HG03060 (cell line): ENCODE data around the gene CAMKMT.
"Not testable (repeated sequence)": the region's sequence is repeated elsewhere in the genome, so short reads cannot be mapped to it uniquely, and the experiment has no call there.

Experiments used
- ATAC-seq: cut with Tn5 transposase; IDR thresholded peaks from one replicate; pipeline ENCODE4 v1.9.1; 2021; ENCODE audit warnings: low read depth, moderate number of reproducible peaks; ENCODE audit not compliant: unreplicated experiment

The CAMKMT gene

DNA sequence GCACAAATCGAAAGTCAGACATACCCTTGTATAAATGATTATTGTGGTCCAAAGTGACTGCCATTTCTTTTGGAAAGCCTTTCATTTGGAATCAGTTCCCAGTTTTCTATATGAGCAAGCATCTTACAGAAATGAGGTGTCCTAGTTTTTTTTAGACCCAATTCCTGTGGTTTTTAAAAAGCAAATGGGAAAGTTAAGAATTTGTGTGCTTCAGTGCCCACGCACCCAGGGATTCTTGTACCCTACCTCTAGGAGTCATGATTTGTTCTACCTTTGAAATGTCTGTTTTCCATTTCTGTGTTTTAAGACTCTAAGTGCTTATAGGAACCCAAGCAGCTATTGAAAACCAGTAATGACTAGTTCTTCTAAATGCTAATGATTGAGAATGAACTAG lies 218.1 kb downstream of the CAMKMT start:
- ATAC-seq = no peak

DNA sequence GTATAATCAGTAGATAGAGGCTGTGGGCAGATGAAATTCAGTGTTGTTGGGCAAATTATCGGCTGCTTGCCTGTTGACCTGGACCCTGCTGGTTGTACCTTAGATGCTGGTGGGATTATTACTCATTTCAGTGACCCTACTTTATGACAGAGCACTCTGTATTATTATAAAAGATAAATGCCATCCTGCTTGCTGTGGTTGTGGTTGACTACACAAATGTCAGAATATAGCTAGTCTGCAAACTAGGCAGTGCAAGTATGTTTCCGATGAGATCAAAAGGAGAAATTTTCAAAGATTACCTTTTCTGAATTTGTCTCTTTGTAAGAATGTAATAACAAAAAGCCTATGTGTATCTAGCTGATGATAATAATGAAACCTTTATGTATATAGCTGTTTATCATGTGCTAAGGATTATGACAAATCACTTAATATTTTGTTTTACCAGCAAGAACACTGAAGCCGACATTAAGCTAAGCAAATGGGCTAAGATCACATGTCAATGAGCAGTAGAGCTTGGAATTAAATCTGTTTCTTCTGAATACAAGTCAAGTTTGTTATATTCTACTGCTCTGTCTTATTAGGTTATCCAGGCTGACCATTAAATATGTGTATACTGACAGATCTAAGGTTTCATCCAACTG lies 219.2 kb downstream of the CAMKMT start:
- ATAC-seq = no peak

DNA sequence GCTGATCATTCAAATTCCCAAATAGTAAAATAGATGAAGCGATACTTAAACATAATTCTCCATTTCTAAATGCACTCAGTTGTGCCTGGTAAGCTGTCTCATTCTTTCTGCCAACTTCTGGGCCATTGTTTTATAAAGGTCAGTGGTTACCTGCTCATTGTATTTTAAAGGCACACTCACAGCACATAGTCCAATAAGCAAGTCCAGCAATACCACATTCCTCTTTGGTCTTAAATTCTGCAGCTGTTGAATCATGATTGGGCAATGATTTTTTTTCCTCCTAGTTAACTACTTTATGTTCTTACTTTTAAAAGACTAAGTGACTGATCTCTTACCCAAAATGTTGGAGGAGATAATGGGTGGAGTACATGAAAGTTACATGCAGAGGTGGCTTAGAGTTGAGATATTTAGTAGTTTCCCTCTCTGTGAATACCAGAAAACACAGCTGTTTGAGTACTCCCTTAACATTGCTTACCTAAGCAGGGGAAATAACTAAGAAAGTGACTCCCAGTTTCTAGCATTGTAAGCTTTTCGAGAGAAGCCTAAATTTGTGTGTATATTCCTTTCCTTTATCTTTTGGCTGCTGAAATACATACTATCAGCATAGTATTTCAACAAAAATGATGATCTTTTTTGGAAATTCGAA lies 220.7 kb downstream of the CAMKMT start:
- ATAC-seq = no peak

DNA sequence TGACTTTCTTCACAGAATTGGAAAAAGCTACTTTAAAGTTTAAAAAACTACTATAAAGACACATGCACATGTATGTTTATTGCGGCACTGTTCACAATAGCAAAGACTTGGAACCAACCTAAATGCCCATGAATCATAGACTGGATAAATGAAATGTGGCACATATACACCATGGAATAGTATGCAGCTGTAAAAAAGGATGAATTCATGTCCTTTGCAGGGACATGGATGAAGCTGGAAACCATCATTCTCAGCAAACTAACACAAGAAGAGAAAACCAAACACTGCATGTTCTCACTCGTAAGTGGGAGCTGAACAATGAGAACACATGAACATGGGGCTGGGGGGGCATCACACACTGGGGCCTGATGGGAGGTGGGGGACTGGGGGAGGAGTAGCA lies 233.9 kb downstream of the CAMKMT start:
- ATAC-seq = not testable (repeated sequence)

DNA sequence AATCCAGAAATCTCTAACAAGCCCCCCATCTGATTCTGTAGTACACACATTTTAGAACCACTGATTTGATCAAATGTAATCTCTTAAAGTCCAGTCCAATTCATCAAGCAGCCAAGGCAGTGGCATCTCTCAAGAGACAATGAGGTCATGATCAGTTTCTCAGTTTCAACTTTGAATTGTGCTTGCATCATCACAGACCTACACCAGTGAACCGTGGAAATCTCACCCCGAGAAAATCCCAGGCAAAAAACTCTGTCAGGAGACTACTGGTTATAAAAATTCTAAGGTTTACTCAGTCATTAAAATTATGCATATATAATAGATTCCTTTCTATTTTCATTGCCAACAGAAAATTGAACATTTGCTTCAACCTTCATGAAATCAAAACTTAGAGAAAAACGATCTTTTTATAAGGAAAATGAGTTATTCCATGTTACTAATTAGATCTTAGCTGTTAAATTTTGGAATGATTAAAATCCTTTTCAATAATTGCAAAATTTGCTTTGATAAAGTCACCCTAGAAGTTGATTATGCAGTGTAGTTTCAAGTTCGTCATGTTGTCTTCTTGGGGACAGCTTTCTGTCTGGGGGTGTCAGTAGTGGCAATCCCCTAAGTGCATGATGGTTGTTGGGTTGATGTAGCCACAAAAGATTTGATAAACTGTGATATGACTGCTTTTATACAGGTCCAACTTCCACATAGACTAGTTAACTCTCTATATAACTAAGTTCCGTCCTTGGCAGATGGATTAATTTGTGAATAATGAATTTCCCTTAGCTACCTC lies 235.0 kb downstream of the CAMKMT start:
- ATAC-seq = no peak

DNA sequence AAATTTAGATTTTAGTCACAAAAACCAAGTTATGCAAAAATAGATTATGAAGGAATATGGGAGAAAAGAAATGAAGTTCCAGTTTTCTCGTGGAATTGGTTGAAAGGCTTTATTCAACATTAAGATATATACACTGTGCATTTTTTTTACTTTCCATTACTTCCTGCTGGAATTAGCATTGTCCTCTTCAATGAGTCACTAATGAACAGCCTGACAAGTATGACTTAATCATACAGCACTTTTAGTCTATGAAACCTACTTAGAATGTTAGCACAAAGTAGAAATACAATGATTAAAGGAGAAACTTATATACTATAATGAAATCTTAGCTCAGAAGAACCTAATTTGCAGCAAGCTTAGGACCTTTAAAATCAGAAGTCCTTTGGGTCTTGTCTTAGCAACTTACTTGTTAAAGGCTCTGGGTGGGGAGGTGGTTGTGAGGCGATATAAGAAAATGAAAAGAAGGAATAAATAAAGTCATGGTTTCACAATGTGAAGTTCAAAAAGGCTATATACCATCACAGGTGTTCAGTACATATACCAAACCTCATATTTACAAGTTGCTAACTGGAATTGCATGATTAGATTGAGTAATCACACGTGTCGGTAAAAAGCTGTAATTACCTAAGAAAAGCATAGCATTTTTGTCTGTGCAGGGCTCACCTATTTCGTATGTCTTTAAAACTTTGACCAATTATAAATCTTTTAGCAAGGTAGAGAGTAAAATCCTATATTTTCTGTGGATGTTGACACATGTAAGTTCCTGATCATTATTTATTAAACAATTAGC lies 236.8 kb downstream of the CAMKMT start:
- ATAC-seq = no peak

DNA sequence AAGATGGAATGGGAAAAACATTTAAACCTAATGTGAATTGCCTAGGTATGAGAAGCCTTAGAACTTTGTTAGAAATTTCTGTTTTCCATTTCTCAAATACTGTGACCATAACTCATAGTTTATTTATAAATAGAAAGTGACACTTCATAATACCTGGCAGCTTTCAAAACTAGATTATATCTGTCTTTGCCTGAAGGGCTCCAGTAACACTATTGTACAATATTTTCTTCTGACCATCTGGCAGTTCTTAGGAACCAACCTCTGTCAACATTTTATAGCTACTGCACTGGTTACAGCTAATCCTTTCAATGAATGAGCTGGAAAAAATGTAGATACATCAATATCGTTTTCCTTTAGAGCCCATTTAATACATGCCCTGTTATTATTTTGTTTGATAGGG lies 237.4 kb downstream of the CAMKMT start:
- no peak for ATAC-seq

DNA sequence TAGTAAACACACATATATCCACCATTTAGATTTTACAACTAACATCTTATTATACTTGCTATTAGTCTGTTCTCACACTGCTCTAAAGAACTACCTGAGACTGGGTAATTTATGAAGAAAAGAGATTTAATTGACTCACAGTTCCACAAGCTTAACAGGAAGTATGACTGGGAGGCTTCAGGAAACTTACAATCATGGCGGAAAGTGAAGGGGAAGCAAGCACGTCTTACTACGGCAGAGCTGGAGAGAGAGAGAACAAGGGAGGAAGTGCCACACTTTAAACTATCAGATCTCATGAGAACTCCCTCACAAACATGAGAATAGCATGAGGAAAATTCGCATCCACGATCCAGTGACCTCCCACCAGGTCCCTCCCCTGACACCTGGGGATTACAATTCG lies 240.7 kb downstream of the CAMKMT start:
- ATAC-seq = no peak

DNA sequence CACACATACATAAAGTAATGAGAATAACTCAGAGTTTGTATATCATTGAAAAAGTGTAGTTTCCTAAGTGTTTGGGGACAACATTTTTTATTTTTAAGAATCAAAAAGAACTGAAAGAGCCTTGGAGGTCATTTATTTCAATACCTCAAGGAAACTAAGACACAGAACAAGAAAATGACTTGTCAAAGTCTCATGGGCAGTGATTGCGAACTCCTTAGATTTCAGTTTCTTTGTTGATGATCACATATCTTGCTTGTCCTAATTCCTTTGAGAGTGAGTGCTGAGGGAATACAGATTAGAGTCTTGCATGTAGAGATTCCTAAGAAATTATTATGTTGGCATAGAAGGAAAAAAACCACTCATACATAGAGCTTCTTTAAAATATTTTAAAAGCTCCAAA lies 243.8 kb downstream of the CAMKMT start:
- ATAC-seq = no peak

DNA sequence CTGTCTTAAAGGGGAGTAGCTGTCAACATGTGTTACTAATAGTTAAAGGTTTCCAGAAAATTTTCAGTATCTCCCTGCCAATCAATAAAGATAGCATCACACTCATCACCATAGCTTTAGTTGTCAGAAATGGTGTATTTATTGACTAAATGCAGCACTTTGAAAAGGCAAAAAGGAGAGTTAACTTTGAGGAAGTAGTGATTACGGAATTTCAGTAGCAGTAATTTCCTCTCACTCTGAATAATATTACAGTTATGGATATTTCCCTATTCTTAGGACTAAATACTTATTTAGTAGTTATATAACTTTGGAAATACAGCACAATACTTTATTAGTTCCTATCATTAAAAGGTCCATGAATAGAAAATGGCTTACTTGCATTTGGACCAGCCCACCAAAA lies 250.5 kb downstream of the CAMKMT start:
- no peak for ATAC-seq

DNA sequence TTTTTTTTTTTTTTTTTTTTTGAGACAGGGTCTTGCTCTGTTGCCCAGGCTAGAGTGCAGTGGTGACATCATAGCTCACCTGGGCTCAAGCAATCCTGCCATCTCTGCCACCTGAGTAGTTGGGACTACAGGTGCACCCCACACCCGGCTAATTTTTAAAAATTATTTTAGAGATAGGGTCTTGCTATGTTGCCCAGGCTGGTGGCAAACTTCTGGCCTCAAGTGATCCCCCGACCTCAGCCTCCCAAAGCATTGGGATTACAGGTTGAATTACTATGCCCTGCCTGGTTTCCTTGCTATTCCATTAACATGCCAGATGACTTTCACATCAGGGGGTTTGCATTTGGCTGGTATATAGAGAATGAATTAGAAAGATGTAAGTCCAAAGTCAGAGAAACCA lies 253.2 kb downstream of the CAMKMT start:
- no peak for ATAC-seq

DNA sequence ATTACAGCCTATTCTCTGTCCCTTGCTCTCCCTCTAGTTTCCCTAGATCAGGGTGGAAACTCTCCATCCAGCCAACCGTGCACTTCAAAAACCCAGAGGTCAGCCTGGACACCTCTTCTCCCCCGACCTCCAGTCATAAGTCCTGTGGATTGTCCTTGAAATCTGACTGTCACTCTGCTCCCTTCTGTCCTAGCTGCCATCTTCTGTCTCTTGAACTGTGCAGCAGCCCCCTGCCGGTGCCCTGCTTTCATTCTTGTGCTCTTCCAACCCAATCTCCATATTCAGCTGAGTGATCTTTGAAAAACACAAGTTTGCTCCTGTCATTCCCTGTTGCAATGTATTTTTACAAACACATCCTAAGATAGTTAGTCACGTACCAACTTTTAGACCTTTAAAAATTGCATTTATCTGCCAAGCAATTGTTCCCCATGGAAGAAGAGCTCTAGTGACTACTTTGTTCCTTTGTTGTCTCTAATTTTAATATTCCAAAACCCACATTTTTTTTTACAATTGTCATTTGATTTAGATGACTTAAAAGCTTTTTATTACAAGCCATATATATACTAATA lies 254.3 kb downstream of the CAMKMT start:
- ATAC-seq = no peak

DNA sequence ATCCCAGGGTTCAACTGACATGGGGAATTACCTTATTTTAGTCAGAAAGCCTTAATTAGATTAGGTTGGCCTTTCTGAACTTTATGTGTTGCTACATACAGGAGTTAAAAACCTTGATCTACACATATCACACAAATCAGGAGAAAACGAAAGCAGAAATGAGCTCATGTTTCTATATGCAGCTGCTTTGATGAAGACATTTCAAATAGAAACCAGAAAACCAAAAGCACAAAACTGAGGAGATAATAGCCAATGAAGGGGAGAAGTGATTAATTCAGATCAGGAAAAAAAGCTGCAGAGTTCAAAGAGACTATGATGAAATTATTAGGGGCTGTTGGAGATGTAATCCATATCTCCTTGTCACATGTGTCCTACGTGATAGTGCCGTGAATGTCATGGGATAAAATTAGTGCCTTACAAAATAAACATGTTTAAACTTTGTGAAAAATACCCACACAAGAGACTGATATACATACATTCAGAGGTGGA lies 255.0 kb downstream of the CAMKMT start:
- peak; percentile 40 for ATAC-seq

DNA sequence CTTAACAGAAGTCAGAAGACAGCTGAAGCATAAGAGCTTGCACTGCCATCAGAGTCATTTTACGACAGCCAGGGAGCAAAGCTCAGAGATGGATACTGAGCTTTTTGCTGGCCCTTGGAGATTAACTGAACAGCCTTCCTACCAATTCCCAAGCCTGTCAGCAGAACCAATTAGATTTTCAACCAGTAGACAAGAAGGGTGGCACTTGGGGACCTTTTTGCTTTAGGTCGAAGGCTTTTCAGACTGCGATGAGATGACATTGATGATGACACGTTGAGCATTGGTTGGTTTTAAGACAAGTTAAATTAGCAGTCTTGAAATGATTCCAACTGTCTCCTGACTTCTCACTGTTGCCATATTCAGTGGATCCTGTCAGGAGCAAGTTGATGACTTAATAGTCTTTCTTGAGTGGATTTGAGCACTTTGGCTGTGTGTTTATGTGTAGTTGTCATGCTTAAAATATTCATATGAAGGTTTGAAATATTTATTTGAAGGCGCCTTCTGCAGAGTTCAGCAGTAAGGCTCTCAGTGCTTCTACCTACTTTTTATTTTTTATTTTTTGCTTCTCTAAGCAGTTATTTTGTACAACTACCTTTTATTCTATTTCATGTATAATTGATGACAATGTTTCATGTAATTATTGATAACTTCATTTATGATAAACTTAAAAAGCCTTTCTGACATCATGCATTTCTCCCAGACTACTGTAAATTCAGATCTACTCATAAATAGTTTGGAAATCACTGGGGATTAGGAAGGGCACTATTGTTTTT lies 256.7 kb downstream of the CAMKMT start:
- ATAC-seq = no peak

DNA sequence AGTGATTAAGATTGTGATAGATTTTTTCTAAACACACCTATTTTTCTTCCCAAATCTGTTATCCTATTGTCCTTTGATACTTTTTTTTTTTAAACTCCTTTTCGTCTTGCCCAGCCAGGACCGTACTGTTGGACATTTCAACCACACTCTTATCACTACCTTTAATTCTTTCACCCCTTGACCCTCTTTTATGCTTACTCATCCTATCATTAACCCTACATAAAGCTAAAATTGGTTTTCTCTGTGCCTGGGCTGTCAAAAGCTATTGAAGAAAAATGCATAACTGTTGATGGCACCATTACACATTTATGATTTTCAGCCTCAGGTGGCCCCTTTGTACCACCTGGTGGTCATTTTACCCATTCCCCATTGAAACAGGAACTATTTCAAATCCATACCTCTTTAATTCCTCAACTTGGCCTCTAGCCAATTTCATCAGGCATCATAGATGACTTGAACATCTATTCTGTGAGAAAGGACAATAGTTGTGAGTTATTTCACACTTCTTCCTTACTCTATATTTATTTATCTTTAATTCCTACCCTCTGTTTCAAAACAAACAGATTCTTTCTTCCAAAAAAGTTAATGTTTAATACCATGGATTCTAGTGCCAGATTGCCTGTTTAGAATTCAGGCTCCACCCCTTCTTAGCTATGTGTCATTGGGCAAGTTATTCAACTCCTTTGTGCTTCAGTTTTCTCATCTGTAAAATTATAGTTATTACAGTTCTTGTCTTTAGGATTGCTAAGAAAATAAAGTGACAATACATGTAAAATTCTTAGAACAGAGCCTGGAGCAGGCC lies 258.6 kb downstream of the CAMKMT start:
- ATAC-seq = no peak

DNA sequence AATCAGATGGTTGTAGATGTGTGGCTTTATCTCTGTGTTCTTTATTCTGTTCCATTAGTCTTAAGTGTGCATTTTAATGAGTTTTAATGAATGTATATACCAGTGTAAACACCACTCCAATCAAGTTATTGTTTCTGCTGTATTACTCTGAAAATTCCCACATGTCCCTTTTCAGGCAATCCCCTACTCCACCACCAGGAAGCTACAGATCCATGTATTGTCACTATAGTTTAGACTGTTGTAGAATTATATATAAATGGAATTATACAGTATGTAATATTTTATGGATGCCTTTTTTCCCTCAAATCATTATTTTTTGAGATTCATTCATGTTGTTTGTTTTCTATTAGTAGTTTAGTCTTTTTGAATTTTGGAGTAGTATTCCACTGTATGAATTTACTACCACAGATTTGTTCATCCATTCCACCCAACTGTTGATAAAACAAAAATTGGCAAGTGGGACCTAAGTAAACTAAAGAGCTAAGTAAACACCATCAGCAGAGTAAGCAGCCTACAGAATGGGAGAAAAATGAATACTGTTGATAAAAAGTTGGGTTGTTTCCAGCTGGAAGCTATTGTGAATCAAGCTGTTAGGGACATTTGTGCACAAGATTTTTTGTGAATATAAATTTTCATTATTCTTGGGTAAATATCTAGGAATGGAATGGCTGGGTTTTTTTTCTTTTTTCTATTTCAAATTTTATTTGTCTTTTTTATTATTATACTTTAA lies 262.0 kb downstream of the CAMKMT start:
- no peak for ATAC-seq

DNA sequence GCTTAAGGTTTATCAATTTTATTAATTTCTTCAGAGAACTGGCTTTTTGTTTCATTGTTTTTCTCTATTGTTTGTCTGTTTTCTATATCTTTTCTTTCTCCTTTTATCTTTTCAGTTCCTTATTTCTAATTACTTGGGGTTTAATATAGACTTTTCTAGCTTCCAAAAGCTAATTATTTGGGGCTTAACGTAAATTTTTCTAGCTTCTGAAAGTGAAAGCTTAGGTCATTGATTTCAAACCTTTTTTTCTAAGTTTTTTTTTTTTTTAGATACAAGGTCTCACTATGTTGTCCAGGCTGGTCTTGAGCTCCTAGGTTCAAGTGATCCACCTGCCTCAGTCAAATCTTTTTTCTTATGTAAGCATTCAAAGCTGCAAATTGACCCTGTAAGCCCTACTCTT lies 266.6 kb downstream of the CAMKMT start:
- ATAC-seq = no peak

DNA sequence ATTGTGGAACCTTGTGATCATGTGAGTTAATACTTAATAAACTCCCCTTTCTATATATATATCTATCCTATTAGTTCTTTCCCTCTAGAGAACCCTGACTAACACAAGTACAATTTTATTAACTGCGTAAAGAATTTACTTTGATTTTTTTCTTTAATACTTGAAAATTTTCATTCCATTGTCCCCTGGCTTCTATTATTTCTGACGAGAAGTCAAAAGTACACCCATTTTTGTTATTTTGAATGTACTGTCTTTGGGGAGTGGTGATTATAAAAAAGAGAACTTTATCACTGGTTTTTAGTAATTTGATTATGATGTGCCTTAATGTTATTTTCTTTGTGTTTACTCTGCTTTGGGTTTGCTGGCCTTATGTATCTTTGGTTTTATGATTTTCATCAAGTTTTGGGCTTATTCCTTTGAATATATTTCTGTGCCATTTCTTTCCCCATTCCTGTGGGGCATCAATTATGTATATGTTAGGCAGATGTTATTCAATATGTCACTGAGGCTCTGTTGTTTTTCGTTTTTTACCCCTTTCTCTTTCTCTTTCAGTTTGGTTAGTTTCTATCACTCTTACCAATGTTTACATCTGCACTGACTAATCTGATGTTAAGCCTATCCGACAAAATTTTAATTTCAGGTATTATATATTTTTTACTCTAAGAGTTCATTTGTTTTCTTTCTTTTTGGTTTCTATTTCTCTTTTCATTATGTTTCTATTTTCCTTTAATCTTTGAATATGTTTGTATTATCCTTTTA lies 271.4 kb downstream of the CAMKMT start:
- no peak for ATAC-seq
